DMS 273 (cell line): ENCODE results near the gene PBX2.
"Not testable (repeated sequence)": the region's sequence is repeated elsewhere in the genome, so short reads cannot be mapped to it uniquely, and the experiment has no call there.

ENCODE experiments used
- DNase-seq: peaks from one replicate; lab custom pipeline; 2025; ENCODE audit not compliant: unreplicated experiment; lab: John Stamatoyannopoulos, UW

Gene PBX2

GRCh38 chr6:32187725-32188380, 2.1 kb downstream of the PBX2 start:
- not testable (repeated sequence) for DNase-seq

GRCh38 chr6:32187009-32187709, 2.8 kb downstream of the PBX2 start:
- DNase-seq: no peak

- not testable (repeated sequence) for DNase-seq
Observed at GRCh38 chr6:32186151-32186840, 3.7 kb downstream of the PBX2 start.

- not testable (repeated sequence) for DNase-seq
Observed at GRCh38 chr6:32185681-32186131, 4.3 kb downstream of the PBX2 start.

GRCh38 chr6:32184084-32184640, 5.8 kb downstream of the PBX2 start, which contains the start of gene AGER:
AGER (minus strand) TSS chr6:32184253; CDS start chr6:32184222, 31 bp downstream.
- no peak for DNase-seq

- no peak for DNase-seq
Observed at GRCh38 chr6:32183483-32184083, 6.4 kb downstream of the PBX2 start.

GRCh38 chr6:32183030-32183429, 7.0 kb downstream of the PBX2 start:
- no peak for DNase-seq

- DNase-seq: no peak
Observed at GRCh38 chr6:32182555-32182981, 7.4 kb downstream of the PBX2 start.

GRCh38 chr6:32181915-32182529, 8.0 kb downstream of the PBX2 start:
- no peak for DNase-seq

- DNase-seq: no peak
Observed at GRCh38 chr6:32181148-32181702, 8.8 kb downstream of the PBX2 start.

- DNase-seq: no peak
Observed at GRCh38 chr6:32179766-32180405, 10.1 kb downstream of the PBX2 start.

- peak; percentile 52 for DNase-seq
Observed at GRCh38 chr6:32178547-32179440, 11.2 kb downstream of the PBX2 start.

- peak; percentile 100 for DNase-seq
Observed at GRCh38 chr6:32177788-32178546, 12.0 kb downstream of the PBX2 start, which contains the start of gene RNF5. RNF5 (plus strand) TSS chr6:32178405; CDS start chr6:32178512, 107 bp downstream.

GRCh38 chr6:32177183-32177787, 12.7 kb downstream of the PBX2 start:
- DNase-seq: peak; percentile 86

GRCh38 chr6:32176476-32177182, 13.4 kb downstream of the PBX2 start:
- no peak for DNase-seq

- DNase-seq: peak; percentile 98
Observed at GRCh38 chr6:32175711-32176475, 14.1 kb downstream of the PBX2 start, which contains the start of gene AGPAT1. AGPAT1 (minus strand) TSS chr6:32176084; CDS start chr6:32171496, 4,588 bp downstream.
